ENCODE measurements around the gene ZFP1.

GRCh38 chr16:75207831-75208230 lies 59.5 kb downstream of the ZFP1 start:
- no peak for TF ChIP-seq CTCF (conservative IDR thresholded peaks at IDR 0.05; ENCODE audit: low read length)
- no peak for TF ChIP-seq EZH2phosphoT487 (IDR thresholded peaks at IDR 0.05; ENCODE audit: borderline replicate concordance, low read depth, low read length)
